K562 (cell line): ENCODE measurements around the gene MILR1. TPM values are rescaled to one million over a fixed set of nuclear protein-coding genes. Genes with fewer than 3 reads are reported as not detected.

Source experiments
- BRD9 ChIP-seq: fragments of 450-650 bp; IDR thresholded peaks from 2 replicates; pipeline ENCODE4 v1.6.1; 2018; ENCODE audit warnings: low read depth; ENCODE audit not compliant: partially characterized antibody
- CREM ChIP-seq: IDR thresholded peaks from 2 replicates; pipeline ENCODE4 v1.6.1; 2014; ENCODE audit warnings: antibody characterized with exemption, low read depth
- KLF16 ChIP-seq: IDR thresholded peaks from 2 replicates; pipeline ENCODE4 v1.6.1; 2016; ENCODE audit warnings: antibody characterized with exemption
- MNT ChIP-seq, 2 experiments: fragments of 450-650 bp; conservative IDR thresholded peaks; 2 replicates each; pipeline ENCODE4 v1.6.1; 2017; ENCODE audit warnings: mild to moderate bottlenecking in 2 of 2, moderate library complexity in 2 of 2
- RFX5 ChIP-seq: IDR thresholded peaks from 2 replicates; pipeline ENCODE4 v1.6.1; 2011; ENCODE audit warnings: low read depth, mild to moderate bottlenecking, improper control_type of control experiment, low read length
- SLC30A9 ChIP-seq: fragments of 250-450 bp; sonication (Bioruptor Pico); IDR thresholded peaks from 2 replicates; pipeline ENCODE4 v1.8.0; 2022; ENCODE audit warnings: mild to moderate bottlenecking, moderate library complexity
- U2AF1 ChIP-seq: fragments of 200-400 bp; formaldehyde crosslinking; optimal IDR thresholded peaks from 2 replicates; pipeline ENCODE3; 2017; ENCODE audit warnings: mild to moderate bottlenecking, low read depth, low read length, moderate library complexity
- ZBTB40 ChIP-seq, 2 experiments: fragments of 450-650 bp in 1 of 2; sonication (generic) in 1 of 2; formaldehyde crosslinking in 1 of 2; IDR thresholded peaks; 2 replicates each; pipeline versions ENCODE4 v1.7.1 to v1.9.0; 2016 to 2022; ENCODE audit warnings: inconsistent platforms in 1 of 2, mild to moderate bottlenecking in 1 of 2, missing genetic modification reagents in 1 of 2
- ZNF592 ChIP-seq: fragments of 450-650 bp; IDR thresholded peaks from 2 replicates; pipeline ENCODE4 v1.6.1; 2017; ENCODE audit warnings: antibody characterized with exemption, mild to moderate bottlenecking
- polyA plus RNA-seq, 8 experiments: library from polyadenylated mRNA; depleted of rRNA in 4 of 8; stranded (reverse) in 5 of 8; unstranded in 3 of 8; fragments of >200 nt; fragmentation: Nextera tagmentation in 2 of 8; fragmentation: Illumina TruSeq in 1 of 8; extraction: Ambion mirVana in 2 of 8; extraction: Trizol in 1 of 8; gene quantifications; 2 replicates each; pipeline versions ENCODE4 v1.2.1 to v1.2.3, GENCODE V29; 2011 to 2014; ENCODE audit warnings: inconsistent platforms in 1 of 8, missing spikeins in 1 of 8
- total RNA-seq, 7 experiments: library from RNA; depleted of rRNA in 6 of 7; stranded (reverse); fragments of >200 nt in 6 of 7; fragmentation: Illumina TruSeq in 2 of 7; extraction: Trizol in 2 of 7; gene quantifications; 2 replicates each; pipeline versions ENCODE4 v1.2.1 to v1.2.3, GENCODE V29; 2011 to 2021; ENCODE audit warnings: low replicate concordance in 1 of 7

The MILR1 gene
- total and polyA plus RNA-seq, 9 of the 15 experiments (the other 6 are each of a cell fraction or from before 2014, with no cell fraction given), result 3.8 to 14.1 (median 7.1) TPM

GRCh38 chr17:64448665-64449512 lies at the start of gene MILR1 (continued):
- peak; percentile 50; the same call in 1 of the 2 replicates for TF ChIP-seq ZNF592
- 0 out of 2 replicates have a peak, but pooled peaks have one; percentile 5 for TF ChIP-seq CREM
- no peak for TF ChIP-seq KLF16
- TF ChIP-seq SLC30A9 (CRISPR knock-in tag), result no peak
- peak; percentile 65 for TF ChIP-seq BRD9
- peak in 1 of 2 experiments; percentile 39; a peak in 1 of 4 replicates for TF ChIP-seq MNT (conservative IDR thresholded peaks at IDR 0.05)
- TF ChIP-seq RFX5, result no peak
- TF ChIP-seq ZBTB40 (IDR thresholded peaks at IDR 0.05), result peak; percentile 52
- no peak for TF ChIP-seq ZBTB40 (CRISPR knock-in tag; IDR thresholded peaks at IDR 0.05)
- no peak for TF ChIP-seq U2AF1
